Suppressor macrophage treated with lipopolysaccharide for 1 hour (primary cell): Measurements from ENCODE around the gene TECPR1.

ENCODE experiments used
- DNase-seq, 3 donors: peaks; one replicate each; pipeline ENCODE4 v3.0.0-alpha.2; 2020 to 2022

TECPR1 gene

GRCh38 chr7:98210513-98211220 lies 41.4 kb downstream of the TECPR1 start:
- DNase-seq: peak in 1 of 3 donors; percentile 24

GRCh38 chr7:98209166-98209920 lies 42.7 kb downstream of the TECPR1 start:
- DNase-seq: no peak

- DNase-seq: no peak
Observed at GRCh38 chr7:98206451-98207330, 45.3 kb downstream of the TECPR1 start.

- no peak for DNase-seq
Observed at GRCh38 chr7:98205162-98205845, 46.7 kb downstream of the TECPR1 start.

- DNase-seq: no peak
Observed at GRCh38 chr7:98204670-98205069, 47.4 kb downstream of the TECPR1 start.

GRCh38 chr7:98203964-98204605 lies 47.9 kb downstream of the TECPR1 start:
- no peak for DNase-seq

GRCh38 chr7:98203261-98203963 lies 48.6 kb downstream of the TECPR1 start:
- no peak for DNase-seq

- DNase-seq: peak in 2 of 3 donors; percentile 29 to 31
Observed at GRCh38 chr7:98202367-98203195, 49.5 kb downstream of the TECPR1 start.

- DNase-seq: no peak
Observed at GRCh38 chr7:98200364-98200763, 51.7 kb downstream of the TECPR1 start.

- DNase-seq: no peak
Observed at GRCh38 chr7:98199131-98199530, 52.9 kb downstream of the TECPR1 start.

GRCh38 chr7:98196706-98197605 lies 55.1 kb downstream of the TECPR1 start:
- no peak for DNase-seq

- no peak for DNase-seq
Observed at GRCh38 chr7:98194672-98195457, 57.2 kb downstream of the TECPR1 start.

- no peak for DNase-seq
Observed at GRCh38 chr7:98194186-98194585, 57.8 kb downstream of the TECPR1 start.

GRCh38 chr7:98193474-98194180 lies 58.4 kb downstream of the TECPR1 start:
- DNase-seq: no peak

- DNase-seq: no peak
Observed at GRCh38 chr7:98192781-98193457, 59.1 kb downstream of the TECPR1 start.

GRCh38 chr7:98191668-98192431 lies 60.2 kb downstream of the TECPR1 start:
- DNase-seq: no peak

GRCh38 chr7:98189559-98189958 lies 62.5 kb downstream of the TECPR1 start:
- no peak for DNase-seq
